HepG2 (cell line): ENCODE results near the gene HDAC4.

Experiments used
- ARHGAP35 ChIP-seq: sonication (generic); formaldehyde crosslinking; IDR thresholded peaks from 2 replicates; pipeline ENCODE4 v1.9.0; 2022; ENCODE audit warnings: mild to moderate bottlenecking, inconsistent platforms, moderate library complexity, missing genetic modification reagents, borderline replicate concordance
- ERF ChIP-seq: IDR thresholded peaks from 2 replicates; pipeline ENCODE4 v1.6.1; 2018; ENCODE audit warnings: missing biosample characterization, missing genetic modification reagents
- GTF2F1 ChIP-seq: fragments of 150-350 bp; IDR thresholded peaks from 2 replicates; pipeline ENCODE4 v1.6.1; 2014; ENCODE audit warnings: low read length
- ISX ChIP-seq: sonication (generic); formaldehyde crosslinking; conservative IDR thresholded peaks from 2 replicates; pipeline ENCODE4 v1.5.0; 2020; ENCODE audit warnings: missing genetic modification reagents
- MAFF ChIP-seq: IDR thresholded peaks from 2 replicates; pipeline ENCODE4 v1.6.1; 2011; ENCODE audit warnings: low read depth, low read length, improper control_type of control experiment
- SALL2 ChIP-seq: sonication (generic); formaldehyde crosslinking; IDR thresholded peaks from 2 replicates; pipeline ENCODE4 v1.8.1; 2023; ENCODE audit warnings: mild to moderate bottlenecking, missing genetic modification reagents, inconsistent platforms
- SMAD9 ChIP-seq: sonication (generic); formaldehyde crosslinking; IDR thresholded peaks from 2 replicates; pipeline ENCODE4 v1.5.1; 2020; ENCODE audit warnings: mild to moderate bottlenecking, missing genetic modification reagents
- ZNF143 ChIP-seq: sonication (generic); formaldehyde crosslinking; IDR thresholded peaks from 2 replicates; pipeline ENCODE4 v1.4.0; 2020; ENCODE audit warnings: missing genetic modification reagents
- ZSCAN29 ChIP-seq: sonication (generic); formaldehyde crosslinking; conservative IDR thresholded peaks from 2 replicates; pipeline ENCODE4 v1.4.0; 2020; ENCODE audit warnings: mild to moderate bottlenecking, missing genetic modification reagents
- TF ChIP-seq, protein P1 (sequence below): sonication (generic); formaldehyde crosslinking; IDR thresholded peaks from 2 replicates; pipeline ENCODE4 v1.9.0; 2022; ENCODE audit warnings: missing genetic modification reagents, mild to moderate bottlenecking, borderline replicate concordance
- TF ChIP-seq, protein P2 (sequence below): fragments of 450-650 bp; IDR thresholded peaks from 2 replicates; pipeline ENCODE4 v1.6.1; 2017; ENCODE audit warnings: mild to moderate bottlenecking
- TF ChIP-seq, protein P3 (sequence below): sonication (generic); formaldehyde crosslinking; IDR thresholded peaks from 2 replicates; pipeline ENCODE4 v1.4.0; 2020; ENCODE audit warnings: missing genetic modification reagents
- TF ChIP-seq, protein P4 (sequence below): sonication (generic); formaldehyde crosslinking; IDR thresholded peaks from 2 replicates; pipeline ENCODE4 v1.4.0; 2020; ENCODE audit warnings: missing genetic modification reagents
- TF ChIP-seq, protein P5 (sequence below): sonication (generic); formaldehyde crosslinking; IDR thresholded peaks from 2 replicates; pipeline ENCODE4 v1.5.0; 2020; ENCODE audit warnings: mild to moderate bottlenecking, missing genetic modification reagents, moderate library complexity

DNA sequence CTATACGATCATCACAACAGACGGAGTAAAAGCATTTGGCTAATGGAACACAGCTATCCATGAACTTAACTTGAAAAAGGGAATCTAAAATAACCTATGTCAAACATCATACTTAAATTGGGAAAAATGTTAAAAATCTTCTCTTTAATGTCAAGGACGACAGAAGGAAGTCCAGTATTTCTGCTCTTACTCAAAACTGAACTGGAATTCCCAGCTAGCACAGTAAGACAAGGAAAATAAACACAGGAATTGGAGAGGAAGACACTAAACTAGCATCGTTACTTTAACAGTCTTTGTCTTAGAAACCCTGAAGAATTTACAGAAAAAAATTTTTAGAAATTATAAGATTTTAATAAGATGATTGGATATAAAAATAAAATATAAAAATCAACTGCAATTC, 112.6 kb downstream of the HDAC4 start:
- TF ChIP-seq ZSCAN29 (CRISPR knock-in tag) (no peak), SALL2 (CRISPR knock-in tag) (no peak), MAFF (no peak), ZNF143 (CRISPR knock-in tag) (no peak), ERF (CRISPR knock-in tag) (no peak), ISX (CRISPR knock-in tag) (no peak), SMAD9 (no peak), ARHGAP35 (no peak), GTF2F1 (no peak)
- TF ChIP-seq, protein P1, sequence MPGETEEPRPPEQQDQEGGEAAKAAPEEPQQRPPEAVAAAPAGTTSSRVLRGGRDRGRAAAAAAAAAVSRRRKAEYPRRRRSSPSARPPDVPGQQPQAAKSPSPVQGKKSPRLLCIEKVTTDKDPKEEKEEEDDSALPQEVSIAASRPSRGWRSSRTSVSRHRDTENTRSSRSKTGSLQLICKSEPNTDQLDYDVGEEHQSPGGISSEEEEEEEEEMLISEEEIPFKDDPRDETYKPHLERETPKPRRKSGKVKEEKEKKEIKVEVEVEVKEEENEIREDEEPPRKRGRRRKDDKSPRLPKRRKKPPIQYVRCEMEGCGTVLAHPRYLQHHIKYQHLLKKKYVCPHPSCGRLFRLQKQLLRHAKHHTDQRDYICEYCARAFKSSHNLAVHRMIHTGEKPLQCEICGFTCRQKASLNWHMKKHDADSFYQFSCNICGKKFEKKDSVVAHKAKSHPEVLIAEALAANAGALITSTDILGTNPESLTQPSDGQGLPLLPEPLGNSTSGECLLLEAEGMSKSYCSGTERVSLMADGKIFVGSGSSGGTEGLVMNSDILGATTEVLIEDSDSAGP (CRISPR knock-in tag) = no peak
- TF ChIP-seq, protein P2, sequence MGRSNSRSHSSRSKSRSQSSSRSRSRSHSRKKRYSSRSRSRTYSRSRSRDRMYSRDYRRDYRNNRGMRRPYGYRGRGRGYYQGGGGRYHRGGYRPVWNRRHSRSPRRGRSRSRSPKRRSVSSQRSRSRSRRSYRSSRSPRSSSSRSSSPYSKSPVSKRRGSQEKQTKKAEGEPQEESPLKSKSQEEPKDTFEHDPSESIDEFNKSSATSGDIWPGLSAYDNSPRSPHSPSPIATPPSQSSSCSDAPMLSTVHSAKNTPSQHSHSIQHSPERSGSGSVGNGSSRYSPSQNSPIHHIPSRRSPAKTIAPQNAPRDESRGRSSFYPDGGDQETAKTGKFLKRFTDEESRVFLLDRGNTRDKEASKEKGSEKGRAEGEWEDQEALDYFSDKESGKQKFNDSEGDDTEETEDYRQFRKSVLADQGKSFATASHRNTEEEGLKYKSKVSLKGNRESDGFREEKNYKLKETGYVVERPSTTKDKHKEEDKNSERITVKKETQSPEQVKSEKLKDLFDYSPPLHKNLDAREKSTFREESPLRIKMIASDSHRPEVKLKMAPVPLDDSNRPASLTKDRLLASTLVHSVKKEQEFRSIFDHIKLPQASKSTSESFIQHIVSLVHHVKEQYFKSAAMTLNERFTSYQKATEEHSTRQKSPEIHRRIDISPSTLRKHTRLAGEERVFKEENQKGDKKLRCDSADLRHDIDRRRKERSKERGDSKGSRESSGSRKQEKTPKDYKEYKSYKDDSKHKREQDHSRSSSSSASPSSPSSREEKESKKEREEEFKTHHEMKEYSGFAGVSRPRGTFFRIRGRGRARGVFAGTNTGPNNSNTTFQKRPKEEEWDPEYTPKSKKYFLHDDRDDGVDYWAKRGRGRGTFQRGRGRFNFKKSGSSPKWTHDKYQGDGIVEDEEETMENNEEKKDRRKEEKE = no peak
- TF ChIP-seq, protein P3, sequence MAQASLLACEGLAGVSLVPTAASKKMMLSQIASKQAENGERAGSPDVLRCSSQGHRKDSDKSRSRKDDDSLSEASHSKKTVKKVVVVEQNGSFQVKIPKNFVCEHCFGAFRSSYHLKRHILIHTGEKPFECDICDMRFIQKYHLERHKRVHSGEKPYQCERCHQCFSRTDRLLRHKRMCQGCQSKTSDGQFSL (CRISPR knock-in tag) = no peak
- TF ChIP-seq, protein P4, sequence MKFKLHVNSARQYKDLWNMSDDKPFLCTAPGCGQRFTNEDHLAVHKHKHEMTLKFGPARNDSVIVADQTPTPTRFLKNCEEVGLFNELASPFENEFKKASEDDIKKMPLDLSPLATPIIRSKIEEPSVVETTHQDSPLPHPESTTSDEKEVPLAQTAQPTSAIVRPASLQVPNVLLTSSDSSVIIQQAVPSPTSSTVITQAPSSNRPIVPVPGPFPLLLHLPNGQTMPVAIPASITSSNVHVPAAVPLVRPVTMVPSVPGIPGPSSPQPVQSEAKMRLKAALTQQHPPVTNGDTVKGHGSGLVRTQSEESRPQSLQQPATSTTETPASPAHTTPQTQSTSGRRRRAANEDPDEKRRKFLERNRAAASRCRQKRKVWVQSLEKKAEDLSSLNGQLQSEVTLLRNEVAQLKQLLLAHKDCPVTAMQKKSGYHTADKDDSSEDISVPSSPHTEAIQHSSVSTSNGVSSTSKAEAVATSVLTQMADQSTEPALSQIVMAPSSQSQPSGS (CRISPR knock-in tag) = no peak
- TF ChIP-seq, protein P5, sequence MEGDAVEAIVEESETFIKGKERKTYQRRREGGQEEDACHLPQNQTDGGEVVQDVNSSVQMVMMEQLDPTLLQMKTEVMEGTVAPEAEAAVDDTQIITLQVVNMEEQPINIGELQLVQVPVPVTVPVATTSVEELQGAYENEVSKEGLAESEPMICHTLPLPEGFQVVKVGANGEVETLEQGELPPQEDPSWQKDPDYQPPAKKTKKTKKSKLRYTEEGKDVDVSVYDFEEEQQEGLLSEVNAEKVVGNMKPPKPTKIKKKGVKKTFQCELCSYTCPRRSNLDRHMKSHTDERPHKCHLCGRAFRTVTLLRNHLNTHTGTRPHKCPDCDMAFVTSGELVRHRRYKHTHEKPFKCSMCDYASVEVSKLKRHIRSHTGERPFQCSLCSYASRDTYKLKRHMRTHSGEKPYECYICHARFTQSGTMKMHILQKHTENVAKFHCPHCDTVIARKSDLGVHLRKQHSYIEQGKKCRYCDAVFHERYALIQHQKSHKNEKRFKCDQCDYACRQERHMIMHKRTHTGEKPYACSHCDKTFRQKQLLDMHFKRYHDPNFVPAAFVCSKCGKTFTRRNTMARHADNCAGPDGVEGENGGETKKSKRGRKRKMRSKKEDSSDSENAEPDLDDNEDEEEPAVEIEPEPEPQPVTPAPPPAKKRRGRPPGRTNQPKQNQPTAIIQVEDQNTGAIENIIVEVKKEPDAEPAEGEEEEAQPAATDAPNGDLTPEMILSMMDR (CRISPR knock-in tag) = no peak
